DND-41 (cell line): ENCODE data around the gene ZMIZ2.

Experiments
- EZH2 ChIP-seq: IDR thresholded peaks from 3 replicates; pipeline ENCODE4 v1.6.1; 2012; ENCODE audit warnings: borderline replicate concordance, low read depth, mild to moderate bottlenecking, moderate library complexity, low read length, inconsistent platforms; ENCODE audit not compliant: severe bottlenecking
- TF ChIP-seq, protein P1 (sequence below): IDR thresholded peaks from 2 replicates; pipeline ENCODE4 v1.5.1; 2012; ENCODE audit warnings: borderline replicate concordance, low read length, moderate library complexity, mild to moderate bottlenecking; ENCODE audit not compliant: poor library complexity, severe bottlenecking; ENCODE audit errors: extremely low read depth

DNA sequence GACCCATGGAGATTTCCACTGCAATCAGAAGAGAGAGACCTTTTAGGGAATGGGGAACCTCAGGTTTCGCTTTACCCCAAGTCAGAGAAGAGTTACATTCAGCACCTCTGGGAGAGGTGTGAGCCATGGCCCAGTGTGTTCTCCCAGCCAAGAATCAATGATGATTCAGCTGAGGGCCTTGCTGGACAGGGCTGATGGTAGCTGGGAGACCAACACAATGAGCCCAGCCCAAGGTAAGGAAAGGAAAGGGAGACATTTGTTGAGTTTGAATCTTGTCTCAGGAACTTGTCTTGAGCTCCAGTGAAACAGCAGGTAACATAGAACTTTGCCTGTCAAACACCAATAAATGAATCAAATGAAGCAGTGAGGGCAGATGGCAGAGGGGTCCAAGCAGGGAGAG lies 33.8 kb downstream of the ZMIZ2 start:
- TF ChIP-seq, protein P1, sequence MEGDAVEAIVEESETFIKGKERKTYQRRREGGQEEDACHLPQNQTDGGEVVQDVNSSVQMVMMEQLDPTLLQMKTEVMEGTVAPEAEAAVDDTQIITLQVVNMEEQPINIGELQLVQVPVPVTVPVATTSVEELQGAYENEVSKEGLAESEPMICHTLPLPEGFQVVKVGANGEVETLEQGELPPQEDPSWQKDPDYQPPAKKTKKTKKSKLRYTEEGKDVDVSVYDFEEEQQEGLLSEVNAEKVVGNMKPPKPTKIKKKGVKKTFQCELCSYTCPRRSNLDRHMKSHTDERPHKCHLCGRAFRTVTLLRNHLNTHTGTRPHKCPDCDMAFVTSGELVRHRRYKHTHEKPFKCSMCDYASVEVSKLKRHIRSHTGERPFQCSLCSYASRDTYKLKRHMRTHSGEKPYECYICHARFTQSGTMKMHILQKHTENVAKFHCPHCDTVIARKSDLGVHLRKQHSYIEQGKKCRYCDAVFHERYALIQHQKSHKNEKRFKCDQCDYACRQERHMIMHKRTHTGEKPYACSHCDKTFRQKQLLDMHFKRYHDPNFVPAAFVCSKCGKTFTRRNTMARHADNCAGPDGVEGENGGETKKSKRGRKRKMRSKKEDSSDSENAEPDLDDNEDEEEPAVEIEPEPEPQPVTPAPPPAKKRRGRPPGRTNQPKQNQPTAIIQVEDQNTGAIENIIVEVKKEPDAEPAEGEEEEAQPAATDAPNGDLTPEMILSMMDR = no peak
- no peak for TF ChIP-seq EZH2
